ENCODE results near the gene CDC73. TPM values are rescaled to one million over a fixed set of nuclear protein-coding genes. Genes with fewer than 3 reads are reported as not detected.

The CDC73 gene
- total RNA-seq (2014; rRNA removed; shearing (Covaris generic)) (12.9 and 25.9 TPM in 2 replicates), total RNA-seq (2022) (47.9 and 50.0 TPM in 2 replicates), Bru-seq, nascent RNA (percentile 92 among the genes with signal in this experiment), BruChase-seq, experiment 1, labeled RNA remaining after a 6-hour chase (percentile 73 among the genes with signal in this experiment), BruChase-seq, experiment 2, labeled RNA remaining after a 2-hour chase (percentile 81 among the genes with signal in this experiment)
- long read RNA-seq, full-length matches to known transcripts: 64 of 81 reads
- long read RNA-seq, partial matches to known transcripts: 6 of 81 reads
- long read RNA-seq, other reads (novel, unspliced or antisense): 11 of 81 reads

DNA sequence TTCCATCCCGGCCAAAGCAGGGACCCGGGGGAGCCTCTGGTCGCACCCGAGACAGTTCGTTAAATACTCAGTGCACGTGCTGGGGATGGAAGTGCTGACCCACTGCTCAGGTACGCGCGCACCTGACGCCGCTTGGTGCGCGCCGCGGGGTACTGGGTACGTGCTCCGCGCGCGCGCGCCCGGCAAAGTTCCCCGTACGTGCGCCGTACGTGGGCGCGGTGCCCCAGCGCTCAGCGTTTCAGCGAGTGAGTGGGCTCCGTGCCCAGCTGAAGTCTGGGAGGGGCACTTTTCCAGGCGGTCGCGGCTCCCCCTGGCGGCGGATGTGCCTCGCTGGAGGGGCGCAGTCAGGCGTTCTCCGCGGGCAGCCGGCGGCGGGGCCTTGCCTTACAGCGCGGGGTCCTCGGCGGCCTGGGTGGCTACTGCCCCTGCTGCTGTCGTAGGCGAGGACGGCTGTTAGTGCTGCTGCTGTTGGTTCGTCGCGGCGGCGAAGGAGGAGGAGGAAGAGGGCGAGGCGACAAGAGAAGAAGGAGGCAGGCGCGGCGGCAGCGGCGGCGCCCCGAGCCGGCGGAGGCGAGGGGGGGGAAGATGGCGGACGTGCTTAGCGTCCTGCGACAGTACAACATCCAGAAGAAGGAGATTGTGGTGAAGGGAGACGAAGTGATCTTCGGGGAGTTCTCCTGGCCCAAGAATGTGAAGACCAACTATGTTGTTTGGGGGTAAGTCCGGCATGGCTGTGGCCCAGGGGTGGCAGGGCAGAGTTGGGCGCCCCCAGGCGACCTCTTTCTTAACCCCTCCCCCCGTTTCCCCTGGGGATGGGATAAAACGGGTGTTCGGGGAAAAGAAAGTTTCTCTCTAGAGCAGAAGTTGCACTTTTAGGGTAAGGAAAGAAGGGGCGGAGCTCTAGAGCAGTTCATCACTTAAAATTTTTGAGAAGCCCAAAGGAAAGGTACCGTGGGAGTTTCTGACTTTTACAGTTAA, at the start of gene CDC73:
Gene CDC73, plus strand, starts transcription at position 416 of the 978 bp plus-strand sequence. Its CDS starts 170 bp downstream, at position 586.
- H3K4me2 ChIP-seq (ENCODE audit: low read length): peak within 1 kb of the TSS; percentile 79
- H3K4me3 ChIP-seq (ENCODE audit: low read depth, low read length, poor library complexity, severe bottlenecking): peak within 1 kb of the TSS; percentile 92
- no TSS peak for BruUV-seq (replicated peaks)
- POLR2A ChIA-PET: interaction anchor here (0.9 to 2.6 kb wide), 7 partner anchors 8 to 487 kb away, joined by 3 to 14 read pairs (median 6); no protein-coding TSS in a partner anchor
- peaks cover 46% of the 10 kb centered on the region for H3K79me2 ChIP-seq (ENCODE audit: insufficient read depth, low read depth, low read length)
- H2AFZ ChIP-seq (ENCODE audit: low read length): peak within 1 kb of the TSS; percentile 84
- peaks cover 14% of the 10 kb centered on the region; the same call in 1 of the 2 replicates for H4K20me1 ChIP-seq (ENCODE audit: insufficient read depth, low read length)
- peaks cover 28% of the 10 kb centered on the region for H3K36me3 ChIP-seq (ENCODE audit: insufficient read depth, low read length)
- H3K4me1 ChIP-seq (ENCODE audit: insufficient read depth, low read length, poor library complexity, severe bottlenecking): peaks cover 25% of the 10 kb centered on the region
- H3K9me3 ChIP-seq (ENCODE audit: low read length): no peaks in the 10 kb centered on the region
- peak within 1 kb of the TSS; percentile 95 for H3K27ac ChIP-seq (ENCODE audit: low read depth, low read length, poor library complexity, severe bottlenecking)
- no peaks in the 10 kb centered on the region for H3K9me2 ChIP-seq (ENCODE audit: insufficient read depth, low read length)
- intact Hi-C loops (cut with micrococcal nuclease; ENCODE audit: unreplicated experiment): loop anchor here (1.0 to 5.0 kb wide), 5 partner anchors 17 to 645 kb away; partner anchors contain the start of genes GLRX2, RGS13, RO60 and UCHL5
- TF ChIP-seq, protein P1, sequence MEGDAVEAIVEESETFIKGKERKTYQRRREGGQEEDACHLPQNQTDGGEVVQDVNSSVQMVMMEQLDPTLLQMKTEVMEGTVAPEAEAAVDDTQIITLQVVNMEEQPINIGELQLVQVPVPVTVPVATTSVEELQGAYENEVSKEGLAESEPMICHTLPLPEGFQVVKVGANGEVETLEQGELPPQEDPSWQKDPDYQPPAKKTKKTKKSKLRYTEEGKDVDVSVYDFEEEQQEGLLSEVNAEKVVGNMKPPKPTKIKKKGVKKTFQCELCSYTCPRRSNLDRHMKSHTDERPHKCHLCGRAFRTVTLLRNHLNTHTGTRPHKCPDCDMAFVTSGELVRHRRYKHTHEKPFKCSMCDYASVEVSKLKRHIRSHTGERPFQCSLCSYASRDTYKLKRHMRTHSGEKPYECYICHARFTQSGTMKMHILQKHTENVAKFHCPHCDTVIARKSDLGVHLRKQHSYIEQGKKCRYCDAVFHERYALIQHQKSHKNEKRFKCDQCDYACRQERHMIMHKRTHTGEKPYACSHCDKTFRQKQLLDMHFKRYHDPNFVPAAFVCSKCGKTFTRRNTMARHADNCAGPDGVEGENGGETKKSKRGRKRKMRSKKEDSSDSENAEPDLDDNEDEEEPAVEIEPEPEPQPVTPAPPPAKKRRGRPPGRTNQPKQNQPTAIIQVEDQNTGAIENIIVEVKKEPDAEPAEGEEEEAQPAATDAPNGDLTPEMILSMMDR (conservative IDR thresholded peaks at IDR 0.05; ENCODE audit: low read length): peak; percentile 78
- TF ChIP-seq EZH2phosphoT487 (IDR thresholded peaks at IDR 0.05; ENCODE audit: borderline replicate concordance, low read depth, low read length): no peak
- CTCF ChIA-PET (ENCODE audit: unreplicated experiment): interaction anchor here (1.6 kb wide), 1 partner anchor 15 kb away, joined by 5 read pairs; no protein-coding TSS in a partner anchor
- peak; percentile 96 for DNase-seq (ENCODE audit: low spot score)

DNA sequence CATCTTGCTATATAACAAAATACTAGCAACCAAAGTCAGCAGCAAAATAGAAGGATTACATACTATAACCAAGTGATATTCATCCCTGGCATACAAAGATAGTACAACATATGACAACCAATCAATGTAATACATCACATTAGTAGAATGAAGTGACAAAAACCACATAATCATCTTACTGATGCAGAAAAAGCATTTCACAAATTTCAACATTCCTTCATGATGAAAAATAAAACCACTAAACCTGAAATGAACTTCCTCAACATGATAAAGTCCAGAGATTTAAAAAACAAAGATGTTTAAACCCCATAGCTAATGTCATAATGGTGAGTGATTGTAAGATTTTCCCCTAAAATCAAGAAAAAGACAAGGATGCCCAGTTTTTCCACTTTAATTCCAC, 43.8 kb upstream of the CDC73 start:
- intact Hi-C loops (cut with micrococcal nuclease; ENCODE audit: unreplicated experiment): no loop called here
- Histone ChIP-seq H3K27ac (ENCODE audit: low read depth, low read length, poor library complexity, severe bottlenecking) (no peak overlapping the region), H3K36me3 (ENCODE audit: insufficient read depth, low read length) (peaks cover 81% of the 10 kb centered on the region), H3K4me1 (ENCODE audit: insufficient read depth, low read length, poor library complexity, severe bottlenecking) (no peaks in the 10 kb centered on the region), H3K4me2 (ENCODE audit: low read length) (no peak overlapping the region), H3K9me2 (ENCODE audit: insufficient read depth, low read length) (no peaks in the 10 kb centered on the region), H2AFZ (ENCODE audit: low read length) (no peak overlapping the region), H3K79me2 (ENCODE audit: insufficient read depth, low read depth, low read length) (peaks cover 14% of the 10 kb centered on the region; the same call in 1 of the 2 replicates), H4K20me1 (ENCODE audit: insufficient read depth, low read length) (no peaks in the 10 kb centered on the region), H3K4me3 (ENCODE audit: low read depth, low read length, poor library complexity, severe bottlenecking) (no peak overlapping the region), H3K9me3 (ENCODE audit: low read length) (peaks cover 24% of the 10 kb centered on the region; the same call in 1 of the 2 replicates)
- DNase-seq (ENCODE audit: low spot score): no peak
- no TSS peak for BruUV-seq (replicated peaks)
- TF ChIP-seq, protein P1 (conservative IDR thresholded peaks at IDR 0.05; ENCODE audit: low read length): no peak
- no peak for TF ChIP-seq EZH2phosphoT487 (IDR thresholded peaks at IDR 0.05; ENCODE audit: borderline replicate concordance, low read depth, low read length)
- CTCF ChIA-PET (ENCODE audit: unreplicated experiment): no interaction called here
- POLR2A ChIA-PET: no interaction called here
